Muscle of back (tissue), 11 donors: Measurements from ENCODE around the gene TRIM14. TPM values are rescaled to one million over a fixed set of nuclear protein-coding genes. Genes with fewer than 3 reads are reported as not detected.
"Not testable (repeated sequence)": the region's sequence is repeated elsewhere in the genome, so short reads cannot be mapped to it uniquely, and the experiment has no call there.

Experiments
- DNase-seq, 3 donors: peaks; one replicate each; pipeline versions ENCODE4 v3.0.0 to v3.0.0-alpha.2; 2013
- polyA plus RNA-seq, 10 donors: library from polyadenylated mRNA; unstranded; fragments of 120-200 nt; gene quantifications; one replicate each; pipeline ENCODE4 v1.2.1, GENCODE V29; 2013; ENCODE audit not compliant: insufficient read length in 10 of 10

The TRIM14 gene
- polyA plus RNA-seq, 10 donors = 0.71 to 3.2 (median 1.5) TPM

- DNase-seq = no peak
Observed at GRCh38 chr9:98050351-98050750, 68.7 kb downstream of the TRIM14 start.

DNA sequence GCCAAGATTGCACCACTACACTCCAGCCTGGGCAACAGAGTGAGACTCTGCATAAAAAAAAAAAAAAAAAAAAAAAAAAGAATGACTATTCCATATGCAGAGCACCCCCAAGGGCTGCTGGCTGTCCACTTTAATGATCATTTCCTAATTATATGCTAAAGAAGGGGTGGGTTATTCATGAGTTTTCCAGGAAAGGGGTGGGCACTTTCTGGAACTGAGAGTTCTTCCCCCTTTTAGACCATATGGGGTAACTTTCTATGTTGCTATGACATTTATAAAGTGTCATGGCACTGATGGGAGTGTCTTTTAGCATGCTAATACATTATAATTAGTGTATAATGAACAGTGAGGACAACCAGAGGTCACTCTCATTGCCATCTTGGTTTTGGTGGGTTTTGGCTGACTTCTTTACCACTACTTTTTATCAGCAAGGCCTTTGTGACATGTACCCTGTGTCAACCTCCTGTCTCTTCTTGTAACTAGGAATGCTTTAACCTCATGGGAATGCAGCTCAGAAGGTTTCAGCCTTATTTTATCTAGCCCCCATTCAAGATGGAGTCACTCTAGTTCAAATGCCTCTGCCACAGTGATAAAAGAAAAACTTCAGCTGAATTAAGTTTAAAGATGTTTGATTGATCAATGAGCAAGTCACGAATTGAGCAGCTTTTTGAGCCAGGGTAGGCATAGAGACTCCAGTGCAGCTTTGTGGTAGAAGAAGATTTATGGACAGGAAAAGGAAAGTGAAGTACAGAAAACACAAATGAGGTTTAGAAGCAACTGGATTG is 69.5 kb downstream of the TRIM14 start:
- no peak for DNase-seq

GRCh38 chr9:98047002-98047401 is 72.0 kb downstream of the TRIM14 start:
- no peak for DNase-seq

DNA sequence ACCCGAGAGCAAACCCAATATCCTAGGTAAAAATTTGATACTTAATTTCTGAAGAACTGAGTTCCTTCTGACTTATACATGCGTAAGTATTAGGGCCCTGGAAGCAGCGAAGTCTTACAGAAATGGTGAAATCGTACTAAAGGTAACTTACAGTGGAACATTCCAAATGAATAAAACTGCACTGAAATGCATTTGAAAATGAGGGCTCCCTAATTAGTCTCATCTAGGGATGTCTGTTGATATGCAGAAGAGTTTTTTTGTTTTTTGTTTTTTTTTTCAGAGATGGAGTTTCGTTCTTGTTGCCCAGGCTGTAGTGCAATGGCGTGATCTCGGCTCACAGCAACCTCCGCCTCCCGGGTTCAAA is 72.9 kb downstream of the TRIM14 start:
- no peak for DNase-seq

DNA sequence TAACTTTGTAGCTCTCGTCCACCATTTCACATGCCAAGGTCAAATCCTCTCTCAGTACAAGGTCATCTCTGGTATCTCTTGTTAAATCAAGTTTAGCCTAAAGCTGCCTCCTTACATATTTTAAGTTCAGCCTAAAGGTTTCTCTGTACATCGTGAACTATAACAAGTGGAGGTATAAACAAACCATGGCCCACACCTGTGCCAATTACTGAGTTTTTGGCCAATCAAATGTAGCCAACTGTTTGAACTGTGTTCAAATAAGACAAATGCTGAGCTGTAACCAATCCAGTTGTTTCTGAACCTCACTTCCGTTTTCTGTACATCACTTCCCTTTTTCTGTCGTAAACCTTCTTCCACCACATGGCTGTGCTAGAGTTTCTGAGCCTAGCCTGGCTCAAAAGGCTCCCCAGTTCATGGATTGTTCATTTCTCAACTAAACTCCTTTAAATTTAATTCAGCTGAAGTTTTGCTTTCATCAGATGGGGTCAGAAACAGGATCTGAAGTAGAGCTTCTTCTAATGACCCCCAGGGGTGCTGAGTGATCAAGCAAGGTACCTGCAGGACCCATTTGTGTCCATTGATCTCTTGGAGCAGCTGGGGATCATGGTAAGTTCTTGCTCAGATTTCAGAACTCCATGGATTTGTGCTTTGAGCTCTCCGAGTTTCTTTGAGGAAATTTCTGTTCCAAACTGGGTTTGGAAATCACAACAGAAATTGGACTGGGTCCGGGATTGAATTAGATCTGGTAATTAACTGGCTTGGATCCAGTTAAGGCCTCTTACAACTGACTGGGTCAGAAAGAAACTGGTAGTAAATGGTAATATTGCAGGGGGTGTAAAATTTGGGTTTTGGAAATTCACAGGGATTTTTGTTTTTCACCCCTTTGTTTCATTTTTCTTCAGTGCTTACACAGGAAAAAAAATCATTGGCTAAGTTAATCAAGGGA is 73.5 kb downstream of the TRIM14 start:
- peak in 1 of 3 donors; percentile 12 for DNase-seq

GRCh38 chr9:98043915-98044314 is 75.1 kb downstream of the TRIM14 start:
- DNase-seq = no peak

GRCh38 chr9:98040212-98040611 is 78.8 kb downstream of the TRIM14 start:
- DNase-seq = no peak

DNA sequence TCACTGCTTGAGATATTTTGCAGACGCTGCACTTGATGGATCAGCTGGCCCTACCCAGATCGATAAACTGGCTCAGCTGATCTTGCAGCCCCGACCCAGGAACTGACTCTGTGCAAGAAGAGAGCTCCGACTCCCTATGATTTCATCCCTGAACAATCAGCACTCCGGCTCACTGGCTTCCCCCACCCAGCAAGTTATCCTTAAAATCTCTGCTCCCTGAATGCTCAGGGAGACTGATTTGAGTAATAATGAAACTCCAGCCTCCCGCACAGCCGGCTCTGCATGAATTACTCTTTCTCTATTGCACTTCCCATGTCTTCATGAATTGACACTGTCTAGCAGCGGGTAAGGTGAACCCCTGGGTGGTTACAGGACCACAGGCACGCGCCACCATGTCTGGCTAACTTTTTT is 79.4 kb downstream of the TRIM14 start:
- DNase-seq = no peak

- no peak for DNase-seq
Observed at GRCh38 chr9:98038958-98039357, 80.1 kb downstream of the TRIM14 start.

DNA sequence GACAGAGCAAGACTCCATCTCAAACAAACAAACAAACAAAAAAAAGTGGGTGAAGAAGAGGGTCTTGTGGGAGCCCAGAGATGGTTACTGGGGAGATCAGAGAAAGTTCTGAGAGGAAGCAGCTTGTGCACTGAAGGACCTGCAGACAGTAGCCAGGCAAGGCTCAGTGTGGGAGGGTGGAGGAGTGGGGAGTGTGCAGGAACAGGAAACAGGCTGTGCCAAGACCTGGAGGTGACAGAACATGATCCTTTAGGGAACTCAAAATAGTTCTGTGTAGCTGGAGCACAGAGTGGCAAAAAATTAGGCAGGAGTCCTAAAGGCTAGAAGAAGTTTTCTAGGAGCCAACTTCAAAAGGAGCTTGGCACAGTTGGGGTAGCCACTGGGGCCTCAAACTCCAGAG is 81.7 kb downstream of the TRIM14 start:
- no peak for DNase-seq

- DNase-seq = peak; percentile 64 to 85 (median 82)
Observed at GRCh38 chr9:98034593-98035546, 84.2 kb downstream of the TRIM14 start.

- DNase-seq = no peak
Observed at GRCh38 chr9:98031935-98032334, 87.1 kb downstream of the TRIM14 start.

DNA sequence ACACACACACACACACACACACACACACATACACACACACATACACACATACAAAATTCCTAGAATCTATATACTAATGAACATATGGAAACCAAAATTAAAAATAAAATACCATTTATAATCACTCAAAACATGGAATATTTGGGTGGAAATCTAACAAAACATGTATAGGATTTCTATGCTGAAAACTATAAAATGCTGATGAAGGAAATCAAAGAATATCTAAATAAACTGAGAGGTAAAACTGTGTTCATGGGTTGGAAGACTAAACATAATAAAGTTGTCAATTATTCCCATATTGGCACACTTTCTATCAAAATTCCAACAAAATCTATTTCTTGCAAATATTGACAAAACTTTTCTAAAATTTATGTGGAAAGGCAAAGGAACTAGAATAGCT is 87.9 kb downstream of the TRIM14 start:
- no peak for DNase-seq

DNA sequence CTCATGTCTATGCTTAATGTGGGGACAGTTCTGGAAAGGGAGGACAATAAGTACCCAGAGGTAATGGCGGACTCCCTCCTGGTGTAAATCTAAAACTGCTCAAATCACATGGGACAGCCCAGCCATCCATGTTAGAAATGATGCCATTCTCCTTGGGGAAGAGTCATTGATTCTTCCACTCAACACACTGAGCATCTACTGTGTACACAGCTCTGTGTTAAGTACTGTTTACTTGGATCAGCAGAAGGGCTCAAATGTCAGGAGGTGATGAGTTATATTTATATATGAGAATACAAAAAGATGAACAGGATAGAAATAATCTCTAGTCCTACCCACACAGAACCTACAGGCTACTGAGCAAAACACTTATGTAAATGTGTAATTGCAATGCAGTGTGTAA is 94.3 kb downstream of the TRIM14 start:
- no peak for DNase-seq

GRCh38 chr9:98022447-98022846 is 96.6 kb downstream of the TRIM14 start:
- DNase-seq = no peak

GRCh38 chr9:98021306-98022040 is 97.5 kb downstream of the TRIM14 start:
- no peak for DNase-seq

GRCh38 chr9:98020476-98021145 is 98.4 kb downstream of the TRIM14 start:
- DNase-seq = no peak

DNA sequence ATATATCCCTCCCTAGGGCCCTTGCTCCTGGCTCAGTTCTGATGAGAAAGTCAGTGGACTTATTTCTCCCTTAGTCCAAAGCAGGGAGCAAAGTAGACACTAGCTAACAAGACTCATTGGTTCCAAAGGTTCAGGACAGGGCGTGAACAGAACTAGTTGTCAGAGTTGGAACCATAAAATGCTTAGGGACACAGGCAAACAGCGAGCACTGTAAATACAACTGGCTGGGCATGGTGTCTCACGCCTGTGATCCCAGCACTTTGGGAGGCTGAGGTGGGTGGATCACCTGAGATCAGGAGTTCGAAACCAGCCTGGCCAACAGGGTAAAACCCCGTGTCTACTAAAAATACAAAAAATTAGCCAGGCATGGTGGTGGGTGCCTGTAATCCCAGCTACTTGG is 99.2 kb downstream of the TRIM14 start:
- DNase-seq = not testable (repeated sequence)
